GM19099 (cell line): ENCODE data around the gene CREB5.

Source experiments
- POLR2A ChIP-seq: IDR thresholded peaks from 3 replicates; pipeline ENCODE4 v1.6.1; 2011; ENCODE audit warnings: low read depth; ENCODE audit not compliant: insufficient read length; ENCODE audit errors: extremely low read depth

The CREB5 gene

DNA sequence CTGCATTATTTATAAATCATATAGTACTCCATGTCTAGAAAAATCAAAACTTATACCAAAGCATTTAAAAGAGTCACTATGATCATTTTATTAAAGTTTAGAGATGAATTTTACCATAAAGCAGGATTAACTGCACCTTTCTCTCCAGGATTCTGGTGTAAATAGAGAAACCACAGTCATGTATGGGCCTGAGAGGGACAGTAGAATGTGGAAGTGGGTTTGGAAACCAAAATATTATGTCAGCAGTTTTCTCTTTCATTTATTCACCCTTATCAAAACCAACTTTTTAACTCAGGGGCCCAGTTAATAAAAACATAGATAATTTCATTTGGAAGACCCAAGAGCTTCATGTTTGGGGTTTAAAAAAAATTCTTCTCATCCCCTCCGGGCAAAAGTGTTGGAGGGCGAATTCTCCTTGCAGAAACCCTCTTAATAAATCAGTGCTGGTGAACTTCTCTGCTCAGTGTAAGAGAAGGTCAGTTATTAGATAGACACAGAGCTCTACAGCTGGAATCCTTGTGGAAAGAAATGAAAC is 266.2 kb downstream of the CREB5 start:
- TF ChIP-seq POLR2A = no peak

DNA sequence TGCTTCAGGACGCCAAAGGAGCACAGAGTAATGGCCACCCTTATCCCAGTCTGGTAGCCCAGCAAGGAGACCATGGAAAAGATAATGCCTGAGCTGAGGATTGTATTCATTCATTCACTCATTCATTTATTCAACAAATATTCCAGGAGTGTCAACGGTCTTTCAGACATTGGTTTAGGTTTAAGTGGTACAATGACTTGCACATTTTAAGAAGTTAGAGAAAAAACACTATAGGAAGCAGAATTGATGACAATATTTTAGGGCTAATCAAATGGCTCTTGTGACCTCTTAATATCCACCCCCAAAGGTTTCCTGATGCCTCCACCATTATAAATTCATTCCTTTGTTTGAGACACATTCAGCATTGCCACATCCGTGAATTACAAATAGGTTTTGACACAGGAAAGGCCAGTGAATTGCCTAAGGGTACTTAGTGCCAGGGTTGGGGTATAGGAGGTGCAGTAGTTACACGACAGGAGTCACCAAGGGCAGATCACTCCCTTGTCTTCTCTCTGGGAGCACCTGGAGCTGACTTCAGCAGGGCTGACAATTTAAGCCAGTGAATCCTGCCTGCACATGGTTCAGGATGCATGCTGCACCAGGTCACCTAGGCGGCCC is 269.5 kb downstream of the CREB5 start:
- TF ChIP-seq POLR2A = no peak

GRCh38 chr7:28682801-28683200 is 270.5 kb downstream of the CREB5 start:
- no peak for TF ChIP-seq POLR2A

DNA sequence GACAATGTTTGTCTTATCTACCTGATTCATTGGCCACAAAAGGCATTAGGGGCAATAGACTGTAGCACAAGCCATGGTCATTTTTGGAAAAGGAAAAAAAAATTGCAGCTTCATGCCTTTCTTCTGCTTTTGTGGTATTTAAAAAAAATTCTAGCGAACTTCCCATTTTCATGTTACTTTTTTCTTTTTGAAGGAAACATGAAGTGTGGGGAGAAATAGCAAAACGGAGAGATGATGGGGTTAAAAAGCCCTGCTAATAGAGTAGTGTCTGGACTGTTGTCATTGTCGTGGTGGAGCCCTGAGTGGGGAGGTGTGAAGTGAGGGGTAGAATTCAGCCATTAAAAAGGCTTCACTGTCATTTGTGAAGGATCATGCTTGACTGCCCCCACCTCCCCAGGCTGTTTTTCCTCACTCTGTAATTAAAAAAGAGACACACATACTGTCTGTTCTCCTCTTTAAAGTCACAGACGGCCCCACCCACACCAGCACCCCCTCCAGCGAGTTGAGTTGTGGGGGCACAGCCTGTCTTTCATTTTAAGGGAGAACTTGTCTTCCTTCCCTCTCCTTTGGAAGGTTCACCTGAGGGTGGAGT is 272.4 kb downstream of the CREB5 start:
- no peak for TF ChIP-seq POLR2A

- TF ChIP-seq POLR2A = no peak
Observed at GRCh38 chr7:28685242-28685643, 272.9 kb downstream of the CREB5 start.

DNA sequence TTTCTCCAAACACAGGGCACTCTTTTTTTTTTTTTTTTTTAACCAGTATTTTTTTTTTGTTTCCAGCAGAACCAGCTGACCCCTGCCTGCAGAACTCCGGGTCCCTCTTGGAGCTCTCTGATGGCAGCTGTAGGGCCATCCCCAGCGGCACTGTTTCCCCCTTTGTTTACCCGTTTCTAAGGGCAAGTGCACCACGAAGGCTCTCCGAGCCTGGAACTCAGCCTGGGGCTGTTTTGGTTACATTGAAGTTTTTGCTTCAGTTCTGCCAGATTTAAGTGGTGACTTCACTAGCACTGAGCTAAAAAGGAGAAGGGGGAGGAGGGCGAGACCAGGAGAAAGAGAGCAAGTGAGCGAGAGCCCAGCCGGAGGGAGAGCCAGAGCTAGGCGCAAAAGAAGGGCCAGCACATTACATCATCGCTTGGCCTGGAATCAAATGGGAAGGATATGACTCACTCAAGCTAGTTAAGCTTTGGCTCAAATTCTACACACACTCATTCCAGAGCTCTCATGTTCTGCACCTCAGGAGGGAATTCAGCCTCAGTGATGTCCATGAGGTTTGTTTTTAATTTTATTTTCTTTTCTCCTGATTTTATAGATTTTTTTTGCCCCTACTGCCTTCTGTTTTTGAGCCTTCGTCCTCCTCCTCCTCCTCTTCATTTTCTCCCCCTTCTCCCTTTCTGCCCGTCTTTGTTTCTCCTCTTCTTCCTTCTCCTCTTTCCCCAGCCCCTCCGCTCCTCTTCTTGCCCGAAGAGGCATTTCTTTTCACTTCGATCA is 273.5 kb downstream of the CREB5 start:
- no peak for TF ChIP-seq POLR2A

DNA sequence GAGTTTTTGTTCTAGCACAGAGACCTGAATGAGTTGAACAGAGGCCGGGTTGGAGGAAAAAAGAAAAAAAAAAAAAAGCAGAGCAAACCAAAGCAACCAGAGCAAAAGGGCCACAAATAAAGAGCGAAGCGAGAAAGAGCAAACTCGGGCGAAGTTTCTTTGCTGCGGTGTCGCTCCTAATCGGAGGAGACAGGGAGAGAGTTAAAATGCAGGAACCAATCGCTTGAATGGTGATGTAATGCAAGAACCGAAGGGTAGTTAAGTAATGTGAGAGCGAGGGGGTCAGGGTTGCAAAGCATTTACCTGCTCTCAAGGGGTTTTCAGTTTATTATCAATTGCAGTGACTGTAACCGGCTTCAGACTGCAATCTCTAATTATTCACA is 274.1 kb downstream of the CREB5 start:
- no peak for TF ChIP-seq POLR2A

DNA sequence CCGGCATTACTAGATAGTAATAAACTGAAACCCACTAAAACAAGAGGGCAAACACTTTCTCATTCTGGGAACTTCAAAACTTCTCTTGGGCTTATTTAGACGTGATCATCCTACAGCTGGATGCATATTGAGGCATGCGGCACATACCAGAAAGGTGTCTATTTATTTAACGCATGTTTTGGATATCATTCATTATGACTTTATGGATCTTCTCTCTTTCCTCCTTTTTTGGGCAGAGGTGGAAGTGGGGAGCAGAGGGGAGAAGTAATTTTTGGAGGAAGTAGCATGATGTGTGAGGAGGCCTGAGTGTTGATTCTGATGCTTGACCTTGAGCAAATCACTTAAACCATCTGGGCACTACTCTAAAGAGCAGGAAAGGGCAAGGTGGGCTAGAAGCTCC is 275.2 kb downstream of the CREB5 start:
- no peak for TF ChIP-seq POLR2A

DNA sequence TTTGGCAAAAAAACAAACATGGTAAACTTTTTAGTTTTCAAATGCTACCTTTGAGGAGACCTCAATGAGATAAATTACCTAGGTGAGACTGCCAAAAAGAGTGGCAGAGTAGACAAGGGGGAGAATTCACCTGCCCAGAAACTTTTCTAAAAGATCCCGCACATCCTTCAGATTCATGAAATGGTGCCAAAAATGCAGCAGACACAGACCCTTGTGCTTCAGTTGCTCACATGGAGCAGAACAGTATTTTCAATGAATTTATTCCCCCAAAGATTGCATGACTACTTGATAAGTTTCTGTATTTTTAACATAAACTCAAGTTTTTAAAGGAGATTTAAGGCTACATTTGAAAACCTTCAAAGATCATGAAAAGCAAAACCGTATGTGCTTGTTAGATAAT is 275.9 kb downstream of the CREB5 start:
- no peak for TF ChIP-seq POLR2A

DNA sequence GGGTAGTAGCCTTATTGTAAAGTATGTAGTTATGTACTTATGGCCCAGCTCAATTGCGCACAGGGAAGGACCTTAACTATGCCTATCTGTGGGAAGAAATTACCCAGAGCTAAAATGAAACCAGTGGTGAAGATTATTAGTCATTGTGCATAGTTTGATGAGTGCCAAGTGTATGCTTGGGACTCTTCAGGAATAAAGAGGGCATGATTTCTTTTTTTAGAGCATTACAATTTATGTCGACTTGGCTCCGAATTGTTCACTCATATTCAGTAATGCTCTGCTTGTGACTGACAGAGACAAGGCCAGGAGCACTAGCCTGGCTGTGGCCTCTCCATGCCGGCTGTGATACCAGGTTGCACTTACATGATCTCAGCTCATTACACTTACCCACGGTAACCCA is 276.3 kb downstream of the CREB5 start:
- TF ChIP-seq POLR2A = no peak

DNA sequence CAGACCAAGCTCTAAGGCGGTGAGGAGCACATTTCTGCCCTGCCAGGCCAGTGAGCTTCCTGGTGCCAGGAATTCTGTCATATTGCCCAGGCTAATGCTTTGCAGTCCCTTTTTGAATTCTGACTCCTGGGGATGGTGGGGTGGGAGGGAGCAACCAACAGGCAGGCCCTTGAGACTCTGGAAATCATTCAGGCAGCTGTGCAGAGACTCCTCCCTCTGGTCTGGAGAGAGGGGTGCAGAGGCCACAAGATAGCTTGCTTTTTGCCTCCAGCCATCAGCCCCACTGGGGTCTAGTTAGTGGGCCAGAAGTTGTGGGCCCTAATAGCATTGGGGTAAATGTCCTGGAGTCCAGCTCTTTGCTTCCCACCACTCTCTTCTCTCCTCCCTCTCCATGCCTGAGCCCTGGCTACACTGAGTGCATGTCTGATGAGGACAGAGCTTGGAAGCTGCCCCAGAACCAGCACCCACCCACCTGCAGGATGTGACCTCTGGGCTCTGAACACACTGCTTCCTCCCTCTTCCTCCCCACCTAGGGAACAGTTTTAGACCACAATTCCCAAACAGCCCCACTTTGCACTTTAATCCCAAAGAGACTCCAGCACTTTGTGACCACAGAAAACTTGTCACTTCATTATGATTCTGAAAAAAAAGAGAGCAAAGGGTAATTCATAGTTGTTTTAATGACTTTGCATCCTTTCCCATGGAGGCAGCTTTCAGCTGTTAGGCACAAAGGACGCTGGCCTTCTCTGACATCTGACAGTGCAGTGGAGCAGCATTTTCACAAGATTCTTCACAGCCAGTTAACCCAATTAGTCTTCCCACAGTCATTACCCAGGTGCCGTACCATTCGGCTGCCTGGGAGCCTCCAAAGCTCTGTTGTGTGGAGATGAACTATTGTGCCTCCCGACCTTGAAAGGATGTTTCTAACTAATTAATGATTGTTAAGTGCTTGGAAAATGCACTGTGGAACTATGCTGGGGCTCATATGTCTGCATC is 283.3 kb downstream of the CREB5 start:
- no peak for TF ChIP-seq POLR2A

DNA sequence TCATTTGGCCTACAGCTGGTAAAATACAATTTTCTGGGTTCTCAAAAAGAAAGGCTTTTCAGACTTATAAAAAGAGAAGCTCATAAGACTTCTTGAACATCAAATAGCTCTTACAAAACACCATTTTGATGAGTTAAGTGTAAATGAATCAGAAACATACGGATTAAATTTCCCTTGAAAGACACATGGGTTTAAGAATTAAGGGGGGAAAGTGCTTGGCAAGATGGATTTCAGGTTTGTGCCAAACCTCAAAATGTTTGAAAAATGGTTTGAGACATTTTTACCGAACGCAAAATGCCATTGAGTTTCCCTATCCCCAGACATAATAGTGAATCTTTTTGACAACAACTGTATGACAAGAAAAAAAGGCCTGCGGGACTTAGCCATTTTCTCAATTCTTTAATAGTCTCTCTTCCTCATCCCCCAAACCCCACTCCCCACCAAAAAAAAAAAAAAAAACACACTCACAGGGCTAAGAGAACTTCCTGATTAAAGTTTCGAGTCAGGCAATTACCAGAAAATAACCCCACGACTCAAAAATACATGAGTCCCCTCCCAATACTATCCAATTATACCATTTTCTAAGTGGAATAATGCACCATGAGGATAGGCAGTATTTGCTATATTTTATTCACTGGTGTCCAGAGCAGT is 285.7 kb downstream of the CREB5 start:
- no peak for TF ChIP-seq POLR2A

DNA sequence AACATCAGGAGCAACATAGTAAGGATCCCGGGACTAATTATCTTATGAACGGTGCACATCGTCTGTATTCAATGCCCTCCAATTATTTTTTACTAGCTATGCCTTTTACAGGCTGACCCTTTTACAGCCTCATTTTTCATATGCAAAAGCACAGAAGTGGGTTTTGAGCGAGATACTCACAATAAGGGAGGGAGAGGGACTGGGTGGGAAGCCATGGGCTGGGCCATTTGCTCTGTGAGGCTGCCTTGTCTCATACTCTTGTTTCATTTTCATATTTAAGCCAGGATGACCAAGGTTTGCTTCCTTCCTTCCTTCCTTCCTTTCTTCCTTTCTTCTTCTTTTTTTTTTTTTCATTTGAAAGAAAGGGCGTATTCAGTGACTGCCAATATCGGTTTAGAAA is 286.5 kb downstream of the CREB5 start:
- no peak for TF ChIP-seq POLR2A

- no peak for TF ChIP-seq POLR2A
Observed at GRCh38 chr7:28700096-28700495, 287.8 kb downstream of the CREB5 start.
